ENCODE measurements around the gene MARCHF10.
"Not testable (repeated sequence)": the region's sequence is repeated elsewhere in the genome, so short reads cannot be mapped to it uniquely, and the experiment has no call there.

DNA sequence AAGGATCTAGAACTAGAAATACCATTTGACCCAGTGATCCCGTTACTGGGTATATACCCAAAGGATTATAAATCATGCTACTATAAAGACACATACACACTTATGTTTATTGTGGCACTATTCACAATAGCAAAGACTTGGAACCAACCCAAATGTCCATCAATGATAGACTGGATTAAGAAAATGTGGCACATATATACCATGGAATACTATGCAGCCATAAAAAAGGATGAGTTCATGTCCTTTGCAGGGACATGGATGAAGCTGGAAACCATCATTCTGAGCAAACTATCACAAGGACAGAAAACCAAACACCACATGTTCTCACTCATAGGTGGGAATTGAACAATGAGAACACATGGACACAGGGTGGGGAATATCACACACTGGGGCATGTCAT, 22.1 kb downstream of the MARCHF10 start:
- not testable (repeated sequence) for TF ChIP-seq POLR2A (IDR thresholded peaks at IDR 0.05; ENCODE audit: low read depth); CTCF (IDR thresholded peaks at IDR 0.05)
